NCI-H2227 (cell line): ENCODE data around the gene ALDH1A2.
"Not testable (repeated sequence)": the region's sequence is repeated elsewhere in the genome, so short reads cannot be mapped to it uniquely, and the experiment has no call there.

Experiments used
- DNase-seq: peaks from one replicate; lab custom pipeline; 2025; ENCODE audit not compliant: unreplicated experiment; lab: John Stamatoyannopoulos, UW

ALDH1A2 gene

DNA sequence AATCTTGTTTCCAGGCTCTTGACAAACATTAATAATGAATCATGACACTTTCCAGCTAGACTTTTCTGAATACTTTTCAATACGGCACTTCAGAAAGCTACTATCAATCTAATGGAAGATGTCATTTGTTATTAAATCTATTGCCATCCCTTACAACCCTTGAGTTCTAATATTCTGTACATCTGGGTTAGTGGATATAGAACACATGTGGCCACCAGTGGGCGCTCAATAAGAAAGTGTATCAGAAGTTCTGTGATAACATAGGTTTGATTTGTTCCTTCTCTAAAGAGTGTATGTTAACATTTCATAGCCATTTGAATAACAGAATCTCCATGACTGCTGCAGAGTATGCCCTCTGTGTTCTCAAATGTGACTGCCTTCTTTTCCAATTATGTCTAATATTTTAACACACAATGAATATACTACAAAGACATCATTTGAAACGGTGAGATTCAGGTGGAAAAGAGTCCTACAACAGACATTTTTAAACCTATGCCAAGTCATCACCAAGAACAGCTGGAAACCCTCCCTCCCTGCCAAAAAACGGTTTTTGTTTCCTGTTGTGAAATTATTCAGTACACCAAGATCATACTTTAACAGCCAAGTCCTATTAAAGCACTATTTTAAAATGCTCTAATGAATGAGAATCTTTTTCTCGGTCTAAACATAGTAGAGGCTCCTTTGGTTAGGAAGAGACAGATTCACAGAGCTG lies 22.2 kb downstream of the ALDH1A2 start:
- DNase-seq: peak; percentile 27

GRCh38 chr15:58042006-58042405 lies 23.5 kb downstream of the ALDH1A2 start:
- DNase-seq: no peak

GRCh38 chr15:58040150-58040549 lies 25.4 kb downstream of the ALDH1A2 start:
- no peak for DNase-seq

- DNase-seq: no peak
Measured at GRCh38 chr15:58039079-58040035, 26.2 kb downstream of the ALDH1A2 start.

GRCh38 chr15:58038426-58039078 lies 27.0 kb downstream of the ALDH1A2 start:
- no peak for DNase-seq

GRCh38 chr15:58037723-58038301 lies 27.7 kb downstream of the ALDH1A2 start:
- DNase-seq: no peak

DNA sequence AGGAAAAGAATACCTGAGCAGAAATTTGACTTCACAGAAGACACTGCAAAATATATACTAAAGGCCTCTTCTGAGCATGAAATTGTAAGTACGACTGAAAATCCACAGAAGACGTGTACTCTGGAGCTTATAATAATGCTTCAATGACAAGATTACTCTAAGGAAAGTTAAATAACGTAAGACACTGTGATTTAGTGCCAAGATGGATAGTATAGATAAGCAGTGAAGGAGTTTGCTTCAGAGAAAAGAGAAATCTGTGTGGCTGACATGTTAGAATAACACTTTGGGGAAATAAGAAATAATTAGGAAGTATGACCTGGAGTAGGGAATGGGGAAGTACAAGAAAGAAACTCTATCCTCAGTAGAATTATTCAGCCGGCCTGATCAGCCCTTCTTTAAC lies 28.9 kb downstream of the ALDH1A2 start:
- DNase-seq: no peak

- not testable (repeated sequence) for DNase-seq
Measured at GRCh38 chr15:58028392-58028791, 37.1 kb downstream of the ALDH1A2 start.

GRCh38 chr15:58026552-58026951 lies 39.0 kb downstream of the ALDH1A2 start:
- DNase-seq: no peak

- no peak for DNase-seq
Measured at GRCh38 chr15:58026051-58026450, 39.5 kb downstream of the ALDH1A2 start.

GRCh38 chr15:58021332-58022230 lies 43.9 kb downstream of the ALDH1A2 start:
- no peak for DNase-seq

DNA sequence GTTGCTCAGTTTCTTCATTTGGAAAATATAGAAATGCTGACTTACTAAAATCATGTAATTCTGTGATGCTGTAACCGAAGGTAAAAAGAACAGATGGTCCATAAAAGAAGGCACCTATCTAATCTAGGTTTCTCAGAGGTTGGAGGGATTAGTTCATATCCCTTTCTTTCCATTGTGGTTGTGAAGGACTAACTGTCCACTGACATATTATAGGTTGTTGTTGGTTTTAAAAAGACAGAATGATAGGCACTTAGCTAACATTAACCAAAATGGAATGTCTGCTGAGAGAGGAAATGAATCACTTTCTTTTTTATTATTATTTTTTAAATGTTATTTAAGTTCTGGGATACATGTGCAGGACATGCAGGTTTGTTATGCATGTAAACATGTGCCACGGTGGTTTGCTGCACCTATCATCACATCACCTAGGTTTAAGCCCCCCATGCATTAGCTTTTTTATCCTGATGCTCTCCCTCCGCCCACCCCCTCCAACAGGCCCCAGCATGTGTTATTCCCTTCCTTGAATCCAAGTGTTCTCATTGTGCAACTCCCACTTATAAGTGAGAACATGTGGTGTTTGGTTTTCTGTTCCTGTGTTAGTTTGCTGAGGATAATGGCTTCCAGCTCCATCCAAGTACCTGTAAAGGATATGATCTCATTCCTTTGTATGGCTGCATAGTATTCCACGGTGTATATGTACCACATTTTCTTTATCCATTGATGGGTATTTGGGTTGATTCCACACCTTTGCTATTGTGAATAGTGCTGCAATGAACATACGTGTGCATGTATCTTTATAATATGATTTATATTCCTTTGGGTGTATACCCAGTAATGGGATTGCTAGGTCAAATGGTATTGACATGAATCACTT lies 45.8 kb downstream of the ALDH1A2 start:
- DNase-seq: no peak

DNA sequence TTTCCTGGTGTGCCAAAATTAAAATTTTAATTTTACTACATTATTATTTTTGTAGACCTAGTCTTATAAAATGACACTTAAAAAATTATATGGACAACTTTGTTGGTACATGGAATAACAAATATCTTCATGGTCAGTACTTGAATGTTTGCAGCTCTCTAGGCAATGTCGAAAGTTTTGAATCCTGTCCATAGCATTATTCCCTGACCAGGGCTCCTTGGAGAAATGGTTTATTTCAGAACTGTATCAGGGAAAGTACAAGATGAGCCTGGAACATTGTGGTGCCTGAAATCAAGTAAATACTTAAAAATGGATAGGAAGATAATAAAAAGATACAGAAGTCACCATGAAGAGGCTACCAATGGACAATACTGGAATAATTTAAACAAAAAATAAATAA lies 47.6 kb downstream of the ALDH1A2 start:
- DNase-seq: no peak

- DNase-seq: no peak
Measured at GRCh38 chr15:58016581-58017175, 48.8 kb downstream of the ALDH1A2 start.

DNA sequence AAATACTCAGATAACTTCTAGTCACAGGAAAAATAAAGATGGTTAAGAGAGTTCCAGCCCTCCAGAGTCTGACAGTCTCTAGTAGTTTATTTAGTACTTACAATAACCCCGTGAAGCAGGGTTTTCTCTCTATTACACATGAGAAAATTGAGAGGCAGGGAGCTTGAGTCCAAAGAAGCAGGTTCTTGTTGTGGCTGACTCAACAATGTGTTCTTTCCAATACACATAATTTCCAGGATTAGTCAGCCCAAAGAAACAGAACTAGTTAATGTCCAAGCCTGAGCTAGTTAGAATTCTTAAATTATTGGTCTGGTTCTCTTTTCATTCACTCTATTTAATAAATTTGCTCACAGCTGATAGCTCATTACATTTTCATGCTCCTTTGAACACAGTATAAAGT lies 49.9 kb downstream of the ALDH1A2 start:
- DNase-seq: no peak

DNA sequence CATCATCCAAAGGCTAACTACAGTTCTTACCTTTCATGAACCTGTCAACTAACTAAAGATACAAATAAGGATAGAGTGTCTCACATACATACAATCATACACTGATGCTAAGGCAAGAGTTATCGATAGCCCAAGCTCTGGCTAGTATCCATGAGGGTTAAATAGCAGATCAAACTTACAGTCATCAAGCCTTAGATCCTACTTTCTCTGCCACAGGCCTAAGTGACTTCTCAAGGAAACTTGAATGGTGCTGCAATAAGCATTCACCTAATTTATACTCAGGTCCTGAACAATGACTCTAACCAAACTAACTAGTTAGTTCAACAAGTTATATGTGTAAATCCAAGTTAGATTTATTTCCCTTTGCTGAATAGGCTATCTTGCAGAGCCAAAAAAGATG lies 51.0 kb downstream of the ALDH1A2 start:
- DNase-seq: no peak

GRCh38 chr15:58014040-58014439 lies 51.5 kb downstream of the ALDH1A2 start:
- no peak for DNase-seq

DNA sequence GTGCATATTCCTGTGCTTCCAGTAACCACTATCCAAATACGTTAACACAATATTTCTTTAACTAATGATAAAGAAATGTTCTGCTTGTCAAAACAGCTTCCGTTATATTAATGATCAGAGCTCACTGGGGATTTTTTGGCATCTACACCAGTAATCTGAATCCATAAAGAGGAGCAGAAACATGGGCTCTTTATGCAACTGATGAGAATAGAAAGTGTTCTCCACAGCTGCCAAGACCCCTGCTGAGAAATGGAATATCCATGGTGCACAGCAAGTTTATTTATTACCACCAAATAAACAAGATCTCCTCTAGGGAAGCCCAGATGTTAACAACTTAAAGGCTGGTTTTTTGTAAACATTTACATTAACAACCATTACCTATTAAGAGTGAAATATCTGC lies 54.5 kb downstream of the ALDH1A2 start:
- no peak for DNase-seq

GRCh38 chr15:58003810-58004209 lies 61.7 kb downstream of the ALDH1A2 start:
- DNase-seq: no peak
